Muscle of leg (tissue), 16 donors: ENCODE results near the gene EPHA8. TPM values are rescaled to one million over a fixed set of nuclear protein-coding genes. Genes with fewer than 3 reads are reported as not detected.

ENCODE experiments used
- DNase-seq: peaks from one replicate; pipeline ENCODE4 v3.0.0; 2013
- H3K27ac ChIP-seq: one replicate; pipeline ENCODE4 v1.5.1; 2013; ENCODE audit warnings: mild to moderate bottlenecking, low read length, control low read depth
- H3K27me3 ChIP-seq: one replicate; pipeline ENCODE4 v1.6.1; 2013; ENCODE audit warnings: low read length; ENCODE audit not compliant: control insufficient read depth, insufficient read depth
- H3K36me3 ChIP-seq: one replicate; pipeline ENCODE4 v1.6.1; 2013; ENCODE audit warnings: low read length; ENCODE audit not compliant: control insufficient read depth, insufficient read depth
- H3K4me1 ChIP-seq: one replicate; pipeline ENCODE4 v1.6.1; 2013; ENCODE audit warnings: low read length; ENCODE audit not compliant: control insufficient read depth, insufficient read depth
- H3K4me3 ChIP-seq: one replicate; pipeline ENCODE4 v1.5.1; 2013; ENCODE audit warnings: low read length, control low read depth
- H3K9me3 ChIP-seq: replicated peaks from 2 replicates; pipeline ENCODE4 v1.6.1; 2013; ENCODE audit warnings: low read depth, low read length; ENCODE audit not compliant: control insufficient read depth
- WGBS: methylation state at CpG from one replicate; pipeline ENCODE4 v1.1.5; 2013; ENCODE audit warnings: missing lambda C conversion rate; ENCODE audit not compliant: insufficient coverage; 5-methylcytosine and 5-hydroxymethylcytosine counted together
- long read RNA-seq, 11 donors: transcript quantifications; one replicate each; lab custom pipeline, GENCODE V29; 2026
- polyA plus RNA-seq, 8 donors: library from polyadenylated mRNA; unstranded; fragments of 120-200 nt; gene quantifications; one replicate each; pipeline versions ENCODE4 v1.2.1 to v1.2.3, GENCODE V29; 2013; ENCODE audit warnings: inconsistent platforms in 1 of 8, low replicate concordance in 1 of 8; ENCODE audit not compliant: insufficient read length in 8 of 8, insufficient read depth in 1 of 8
- total RNA-seq: library from RNA; stranded (reverse); fragments of 120-200 nt; gene quantifications from one replicate; pipeline ENCODE4 v1.2.4, GENCODE V29; 2013

Gene EPHA8
- total RNA-seq (0.04 TPM), polyA plus RNA-seq (under 1 TPM in 5 of 8 donors, not detected in 3; 0.02 to 0.09 (median 0.05) TPM)
- long read RNA-seq, donor 1: 0 reads
- long read RNA-seq, donor 2: 0 reads
- long read RNA-seq, donor 3: 0 reads
- long read RNA-seq, donor 4: 0 reads
- long read RNA-seq, donor 5: 0 reads
- long read RNA-seq, donor 6: 0 reads
- long read RNA-seq, donor 7: 0 reads
- long read RNA-seq, donor 8: 0 reads
- long read RNA-seq, donor 9: 0 reads
- long read RNA-seq, donor 10: 0 reads
- long read RNA-seq, donor 11: 0 reads

- no peak within 1 kb of the TSS for H3K27ac ChIP-seq
- no peak within 1 kb of the TSS for H3K4me3 ChIP-seq
- peaks cover 3% of the 10 kb centered on the region for H3K4me1 ChIP-seq
- no peaks in the 10 kb centered on the region for H3K36me3 ChIP-seq
- H3K27me3 ChIP-seq: peaks cover 84% of the 10 kb centered on the region
- DNase-seq: no peak
- 4% methylated on average over 77 of the region's 81 CpGs for whole genome bisulfite sequencing
- no peaks in the 10 kb centered on the region for H3K9me3 ChIP-seq
Measured at GRCh38 chr1:22562584-22563583, at the start of gene EPHA8. TSS of gene EPHA8 (plus strand) at chr1:22563489. CDS start at chr1:22563636, 147 bp downstream.

DNA sequence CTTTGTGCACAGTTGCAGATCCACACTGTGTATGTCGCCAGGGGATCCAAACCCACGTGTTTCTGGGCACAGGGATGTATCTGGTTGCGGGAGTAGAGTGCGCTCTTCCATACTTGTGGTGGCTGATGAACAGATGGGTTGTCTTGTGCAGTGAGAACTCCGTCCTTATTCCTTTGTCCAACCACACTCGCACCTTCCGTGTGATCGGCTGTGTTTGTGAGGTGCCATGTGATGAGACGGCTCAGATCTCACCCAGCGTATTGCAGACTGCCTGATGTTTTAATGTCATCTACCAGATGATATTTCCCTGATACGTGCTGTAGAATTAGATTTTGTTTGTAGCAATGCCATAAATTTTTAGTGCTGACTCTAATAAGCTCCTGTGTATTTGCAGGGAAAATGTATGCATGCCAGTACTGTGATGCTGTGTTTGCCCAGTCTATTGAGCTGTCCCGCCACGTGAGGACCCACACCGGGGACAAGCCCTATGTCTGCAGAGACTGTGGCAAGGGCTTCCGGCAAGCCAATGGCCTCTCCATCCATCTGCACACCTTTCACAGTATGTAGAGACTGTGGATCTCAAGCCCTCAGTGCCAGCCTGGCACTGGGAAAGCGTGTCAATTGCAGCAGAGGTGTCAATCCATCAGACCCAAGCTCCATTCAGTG lies 46.2 kb upstream of the EPHA8 start:
- H3K27ac ChIP-seq: no peak overlapping the region
- WGBS: 82% methylated on average over 5 of the region's 16 CpGs
- H3K4me3 ChIP-seq: no peak overlapping the region
- DNase-seq: no peak
- H3K4me1 ChIP-seq: no peaks in the 10 kb centered on the region
- peaks cover 91% of the 10 kb centered on the region for H3K36me3 ChIP-seq
- H3K9me3 ChIP-seq: no peaks in the 10 kb centered on the region
- H3K27me3 ChIP-seq: no peaks in the 10 kb centered on the region

DNA sequence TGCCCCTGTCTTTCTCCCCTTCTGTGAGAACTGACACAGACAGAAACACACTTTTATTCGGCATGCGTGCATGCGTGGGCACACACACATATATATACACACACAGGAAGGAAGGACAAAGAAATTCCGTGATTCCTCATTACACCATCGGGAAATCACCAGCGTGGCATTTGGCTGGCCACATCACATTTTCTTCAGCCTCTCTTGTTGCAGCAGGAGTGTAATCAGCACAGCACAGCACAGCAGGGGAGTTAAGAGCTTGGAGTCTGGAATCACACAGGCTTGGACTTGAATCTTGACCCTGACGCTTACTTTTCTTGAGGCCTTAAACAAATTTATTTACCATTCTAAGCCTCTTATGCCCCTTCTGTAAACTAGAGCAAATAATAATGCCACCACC lies 45.3 kb upstream of the EPHA8 start:
- no peak for DNase-seq
- Histone ChIP-seq H3K27me3 (no peaks in the 10 kb centered on the region), H3K36me3 (peaks cover 86% of the 10 kb centered on the region), H3K27ac (no peak overlapping the region), H3K4me1 (no peaks in the 10 kb centered on the region), H3K4me3 (no peak overlapping the region), H3K9me3 (no peaks in the 10 kb centered on the region)
- WGBS: 100% methylated on average over 2 of the region's 7 CpGs

DNA sequence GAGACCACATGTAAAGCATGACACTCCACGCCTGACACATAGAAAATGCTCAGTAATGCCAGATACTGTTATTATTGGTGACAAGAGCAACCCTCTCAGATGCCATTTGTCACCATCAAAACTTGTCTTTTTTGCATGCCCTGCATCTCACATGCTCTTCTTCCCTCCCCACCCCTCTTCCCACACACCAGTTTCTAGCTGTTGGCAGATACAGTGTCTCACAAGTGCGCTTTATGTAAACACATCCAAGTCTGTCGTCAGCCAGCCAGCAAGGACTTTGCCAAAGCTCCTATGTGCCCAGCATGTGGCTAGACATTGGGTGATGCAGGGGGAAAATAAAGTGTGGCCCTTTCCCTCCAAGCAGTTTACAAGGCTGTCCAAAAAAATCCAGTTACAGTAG lies 44.9 kb upstream of the EPHA8 start:
- Histone ChIP-seq H3K9me3 (no peaks in the 10 kb centered on the region), H3K4me1 (no peaks in the 10 kb centered on the region)
- no CpG with 5 or more reads among the region's 3 CpGs for WGBS

DNA sequence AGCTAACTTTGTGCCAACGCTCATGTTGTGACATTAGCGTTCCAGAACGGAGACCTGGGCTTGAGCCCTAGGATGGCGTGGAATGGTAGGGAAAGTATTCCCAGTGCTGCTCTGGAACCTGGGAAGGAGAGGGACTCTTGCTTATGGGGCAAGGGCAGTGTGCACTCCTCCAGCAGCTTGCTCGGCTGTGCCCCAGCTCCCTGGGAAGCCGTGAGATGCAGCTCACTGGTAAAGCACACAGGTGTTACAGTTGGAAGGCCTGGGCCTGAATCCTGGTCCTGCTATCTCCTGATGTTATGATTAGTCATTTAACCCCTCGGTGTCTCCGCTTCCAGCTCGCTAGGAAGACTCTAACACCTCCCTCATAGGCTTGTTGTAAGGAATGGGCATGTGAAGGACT lies 42.4 kb upstream of the EPHA8 start:
- Histone ChIP-seq H3K36me3 (peaks cover 88% of the 10 kb centered on the region), H3K27me3 (no peaks in the 10 kb centered on the region), H3K4me1 (no peaks in the 10 kb centered on the region), H3K9me3 (no peaks in the 10 kb centered on the region), H3K4me3 (no peak overlapping the region), H3K27ac (no peak overlapping the region)
- DNase-seq: no peak
- WGBS: 85% methylated on average over 6 of the region's 9 CpGs

More for the DNA sequence above, 44.9 kb upstream of the EPHA8 start:
- H3K4me3 ChIP-seq: no peak overlapping the region
- H3K36me3 ChIP-seq: peaks cover 86% of the 10 kb centered on the region
- H3K27ac ChIP-seq: no peak overlapping the region
- DNase-seq: no peak
- H3K27me3 ChIP-seq: no peaks in the 10 kb centered on the region

DNA sequence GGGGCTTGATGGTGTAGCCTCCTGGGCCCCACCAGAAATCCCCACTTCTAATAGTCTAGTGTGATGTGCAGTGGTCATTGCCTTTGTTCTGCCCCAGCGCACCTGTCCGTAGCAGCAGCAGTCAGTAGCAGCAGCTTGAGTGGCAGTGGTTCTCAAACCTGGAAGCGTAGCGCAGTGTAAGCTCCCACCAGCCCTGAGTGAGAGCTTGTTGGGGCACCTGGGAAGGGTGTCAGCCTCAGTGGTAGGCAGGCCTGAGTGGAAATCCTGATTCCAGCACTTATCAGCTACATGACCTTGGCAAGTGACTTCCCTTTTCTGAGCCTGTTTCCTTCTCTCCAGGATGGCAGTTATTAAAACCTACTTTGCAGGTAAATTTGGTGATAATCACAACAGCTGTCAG lies 41.6 kb upstream of the EPHA8 start:
- Histone ChIP-seq H3K4me3 (no peak overlapping the region), H3K27me3 (no peaks in the 10 kb centered on the region), H3K9me3 (no peaks in the 10 kb centered on the region), H3K36me3 (peaks cover 85% of the 10 kb centered on the region), H3K27ac (no peak overlapping the region), H3K4me1 (no peaks in the 10 kb centered on the region)
- DNase-seq: no peak
- WGBS: 96% methylated on average over 4 of the region's 4 CpGs

DNA sequence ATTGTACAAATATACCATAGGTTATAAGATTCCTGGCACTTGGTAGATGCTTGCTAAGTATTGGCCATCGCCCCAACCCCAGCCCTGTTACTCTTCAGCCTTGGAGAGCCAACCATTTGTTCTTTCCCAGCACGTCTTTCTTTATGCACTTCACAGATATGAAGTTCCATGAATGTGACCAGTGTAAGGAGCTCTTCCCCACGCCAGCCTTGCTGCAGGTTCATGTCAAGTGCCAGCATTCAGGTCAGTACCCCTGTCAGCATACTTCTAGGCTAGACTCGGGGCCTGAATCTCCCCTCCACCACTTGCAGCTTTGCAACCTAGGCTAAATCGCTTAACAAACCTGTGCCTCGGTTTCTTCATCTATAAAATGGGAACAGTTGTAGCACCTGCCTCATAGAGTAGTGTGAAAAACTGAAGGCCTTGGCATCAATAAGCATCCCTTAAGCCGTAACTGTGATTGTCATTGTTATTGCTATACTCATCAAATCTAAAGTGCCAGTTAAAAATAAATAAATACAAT lies 41.0 kb upstream of the EPHA8 start:
- no peaks in the 10 kb centered on the region for H3K9me3 ChIP-seq
- WGBS: 88% methylated on average over 3 of the region's 7 CpGs
- H3K36me3 ChIP-seq: peaks cover 82% of the 10 kb centered on the region
- DNase-seq: no peak
- H3K27me3 ChIP-seq: no peaks in the 10 kb centered on the region
- H3K4me3 ChIP-seq: no peak overlapping the region
- H3K4me1 ChIP-seq: no peaks in the 10 kb centered on the region
- no peak overlapping the region for H3K27ac ChIP-seq

- Histone ChIP-seq H3K27me3 (no peaks in the 10 kb centered on the region), H3K4me1 (peaks cover 5% of the 10 kb centered on the region), H3K4me3 (no peak overlapping the region), H3K9me3 (no peaks in the 10 kb centered on the region), H3K36me3 (peaks cover 74% of the 10 kb centered on the region), H3K27ac (no peak overlapping the region)
- no peak for DNase-seq
- WGBS: 55% methylated on average over 4 of the region's 5 CpGs
Measured at GRCh38 chr1:22524481-22524880, 38.8 kb upstream of the EPHA8 start.

DNA sequence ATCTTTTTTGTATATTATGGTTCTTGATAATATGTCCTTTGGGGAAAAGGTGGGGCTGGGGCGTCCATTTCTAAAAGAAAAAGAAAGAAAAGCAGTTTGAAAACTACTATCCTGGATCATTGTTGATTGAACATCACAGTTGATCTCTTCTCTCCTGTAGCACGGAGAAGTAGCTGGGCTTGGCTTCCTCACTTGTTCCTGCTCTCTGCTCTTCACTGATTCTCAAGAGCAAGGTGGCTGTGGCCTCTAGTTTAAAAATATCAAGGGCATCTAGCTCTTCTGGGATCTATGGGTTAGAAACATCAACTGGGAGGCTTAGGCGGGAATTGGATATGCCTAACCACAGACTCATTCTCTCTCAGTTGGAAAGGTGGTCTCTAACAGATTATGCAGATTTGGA lies 38.1 kb upstream of the EPHA8 start:
- Histone ChIP-seq H3K9me3 (no peaks in the 10 kb centered on the region), H3K27me3 (no peaks in the 10 kb centered on the region), H3K4me1 (peaks cover 12% of the 10 kb centered on the region), H3K27ac (no peak overlapping the region), H3K4me3 (no peak overlapping the region), H3K36me3 (peaks cover 70% of the 10 kb centered on the region)
- no peak for DNase-seq
- no CpG with 5 or more reads among the region's 3 CpGs for WGBS

GRCh38 chr1:22525646-22526045 lies 37.6 kb upstream of the EPHA8 start:
- no peak overlapping the region for H3K4me3 ChIP-seq
- WGBS: 84% methylated on average over 9 of the region's 11 CpGs
- H3K4me1 ChIP-seq: peaks cover 17% of the 10 kb centered on the region
- no peaks in the 10 kb centered on the region for H3K9me3 ChIP-seq
- H3K36me3 ChIP-seq: peaks cover 66% of the 10 kb centered on the region
- DNase-seq: no peak
- no peak overlapping the region for H3K27ac ChIP-seq
- H3K27me3 ChIP-seq: no peaks in the 10 kb centered on the region
